Loucy (cell line): ENCODE measurements around the gene SH3PXD2A.

Experiments used
- CTCF ChIP-seq: fragments of 200-600 bp; sonication (generic); conservative IDR thresholded peaks from 2 replicates; pipeline ENCODE4 v1.5.1; 2014; ENCODE audit warnings: mild to moderate bottlenecking, antibody characterized with exemption, low read length
- EZH2phosphoT487 ChIP-seq: fragments of 200-600 bp; IDR thresholded peaks from 2 replicates; pipeline ENCODE4 v1.6.1; 2018; ENCODE audit warnings: antibody characterized with exemption, mild to moderate bottlenecking, moderate library complexity, borderline replicate concordance

DNA sequence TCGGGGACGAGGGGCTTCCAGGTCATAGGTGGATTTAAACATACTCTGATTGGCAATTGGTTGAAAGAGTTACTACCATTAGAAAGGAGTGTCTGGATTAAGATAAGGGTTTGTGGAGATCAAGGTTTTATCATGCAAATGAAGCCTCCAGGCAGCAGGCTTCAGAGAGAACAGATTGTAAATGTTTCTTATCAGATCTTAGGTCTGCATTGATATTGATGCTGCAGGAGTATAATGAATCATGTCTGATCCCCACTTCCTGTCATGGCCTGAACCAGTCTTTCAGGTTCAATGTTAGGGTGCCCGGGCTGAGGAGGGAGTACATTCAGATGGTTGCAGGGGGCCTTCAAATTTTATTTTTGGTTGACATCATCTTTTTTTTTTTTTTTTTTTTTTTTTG, 51.4 kb downstream of the SH3PXD2A start:
- TF ChIP-seq CTCF, result no peak
- no peak for TF ChIP-seq EZH2phosphoT487
